ENCODE results near the gene NUP210L. TPM values are rescaled to one million over a fixed set of nuclear protein-coding genes. Genes with fewer than 3 reads are reported as not detected.
"Not testable (repeated sequence)": the region's sequence is repeated elsewhere in the genome, so short reads cannot be mapped to it uniquely, and the experiment has no call there.

Gene NUP210L
- total and polyA plus RNA-seq, 8 donors = 0.18 TPM; not detected in 7

DNA sequence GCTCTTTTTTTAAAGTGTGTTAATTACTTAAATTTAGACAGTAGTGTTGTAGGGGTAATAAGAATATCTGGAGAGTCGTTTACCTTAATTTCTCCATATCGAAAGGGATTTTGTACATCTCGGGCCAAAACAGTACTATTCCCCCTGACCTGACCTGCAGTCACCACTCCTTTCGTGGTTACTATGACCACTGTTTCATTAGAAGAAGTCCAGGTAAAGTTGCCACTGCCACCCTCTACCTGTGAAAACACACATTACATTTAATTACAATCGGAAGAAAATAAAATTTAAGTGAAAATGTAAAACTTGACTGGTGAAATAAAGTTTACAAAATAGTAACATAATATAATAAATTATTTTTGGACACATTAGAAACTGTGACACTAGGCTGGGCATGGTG, 37.2 kb downstream of the NUP210L start:
- Histone ChIP-seq H3K4me3 (no peak overlapping the region), H3K27ac (no peak overlapping the region), H3K9me3 (no peaks in the 10 kb centered on the region), H3K4me1 (no peaks in the 10 kb centered on the region), H3K27me3 (no peaks in the 10 kb centered on the region), H3K36me3 (no peaks in the 10 kb centered on the region)
- WGBS, 5 donors = 63 to 76% (median 67%) methylated on average over 5 of the region's 5 CpGs
- intact Hi-C loops (cut with DNase I; ENCODE audit: low total_unique reads) = no loop called here
- TF ChIP-seq, protein P1, sequence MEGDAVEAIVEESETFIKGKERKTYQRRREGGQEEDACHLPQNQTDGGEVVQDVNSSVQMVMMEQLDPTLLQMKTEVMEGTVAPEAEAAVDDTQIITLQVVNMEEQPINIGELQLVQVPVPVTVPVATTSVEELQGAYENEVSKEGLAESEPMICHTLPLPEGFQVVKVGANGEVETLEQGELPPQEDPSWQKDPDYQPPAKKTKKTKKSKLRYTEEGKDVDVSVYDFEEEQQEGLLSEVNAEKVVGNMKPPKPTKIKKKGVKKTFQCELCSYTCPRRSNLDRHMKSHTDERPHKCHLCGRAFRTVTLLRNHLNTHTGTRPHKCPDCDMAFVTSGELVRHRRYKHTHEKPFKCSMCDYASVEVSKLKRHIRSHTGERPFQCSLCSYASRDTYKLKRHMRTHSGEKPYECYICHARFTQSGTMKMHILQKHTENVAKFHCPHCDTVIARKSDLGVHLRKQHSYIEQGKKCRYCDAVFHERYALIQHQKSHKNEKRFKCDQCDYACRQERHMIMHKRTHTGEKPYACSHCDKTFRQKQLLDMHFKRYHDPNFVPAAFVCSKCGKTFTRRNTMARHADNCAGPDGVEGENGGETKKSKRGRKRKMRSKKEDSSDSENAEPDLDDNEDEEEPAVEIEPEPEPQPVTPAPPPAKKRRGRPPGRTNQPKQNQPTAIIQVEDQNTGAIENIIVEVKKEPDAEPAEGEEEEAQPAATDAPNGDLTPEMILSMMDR (IDR thresholded peaks at IDR 0.05) = no peak
- TF ChIP-seq EP300 (IDR thresholded peaks at IDR 0.05) (no peak), POLR2AphosphoS5 (IDR thresholded peaks at IDR 0.05) (no peak), POLR2A (IDR thresholded peaks at IDR 0.05) (no peak)
- no peak for DNase-seq

DNA sequence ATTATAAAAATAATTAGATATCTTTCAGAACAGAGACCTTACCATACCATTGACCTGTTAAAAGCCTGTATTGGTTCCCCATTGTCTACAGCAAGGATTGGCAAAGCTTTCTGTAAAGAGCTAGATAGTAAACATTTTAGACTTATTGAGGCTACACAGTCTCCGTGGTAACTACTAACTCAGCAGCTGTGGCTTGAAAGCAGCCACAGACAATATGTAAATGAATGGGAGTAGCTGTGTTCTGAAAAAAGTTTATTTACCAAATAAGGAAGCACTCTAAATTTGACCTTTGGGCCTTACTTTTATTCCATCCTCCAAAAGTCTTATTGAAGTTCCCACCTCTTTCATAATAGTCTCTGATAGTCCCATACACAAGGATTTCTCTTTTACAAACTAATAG, 39.7 kb downstream of the NUP210L start:
- Histone ChIP-seq H3K27me3 (no peaks in the 10 kb centered on the region), H3K36me3 (no peaks in the 10 kb centered on the region), H3K4me1 (no peaks in the 10 kb centered on the region), H3K4me3 (no peak overlapping the region), H3K27ac (no peak overlapping the region), H3K9me3 (no peaks in the 10 kb centered on the region)
- intact Hi-C loops (cut with DNase I; ENCODE audit: low total_unique reads) = no loop called here
- DNase-seq = peak in 1 of 2 donors; percentile 41
- TF ChIP-seq, protein P1 (IDR thresholded peaks at IDR 0.05) = no peak
- TF ChIP-seq POLR2A (IDR thresholded peaks at IDR 0.05) = no peak
- no peak for TF ChIP-seq POLR2AphosphoS5 (IDR thresholded peaks at IDR 0.05)
- no peak for TF ChIP-seq EP300 (IDR thresholded peaks at IDR 0.05)
- WGBS, 5 donors = 13 to 35% (median 16%) methylated on average over 1 of the region's 1 CpG

DNA sequence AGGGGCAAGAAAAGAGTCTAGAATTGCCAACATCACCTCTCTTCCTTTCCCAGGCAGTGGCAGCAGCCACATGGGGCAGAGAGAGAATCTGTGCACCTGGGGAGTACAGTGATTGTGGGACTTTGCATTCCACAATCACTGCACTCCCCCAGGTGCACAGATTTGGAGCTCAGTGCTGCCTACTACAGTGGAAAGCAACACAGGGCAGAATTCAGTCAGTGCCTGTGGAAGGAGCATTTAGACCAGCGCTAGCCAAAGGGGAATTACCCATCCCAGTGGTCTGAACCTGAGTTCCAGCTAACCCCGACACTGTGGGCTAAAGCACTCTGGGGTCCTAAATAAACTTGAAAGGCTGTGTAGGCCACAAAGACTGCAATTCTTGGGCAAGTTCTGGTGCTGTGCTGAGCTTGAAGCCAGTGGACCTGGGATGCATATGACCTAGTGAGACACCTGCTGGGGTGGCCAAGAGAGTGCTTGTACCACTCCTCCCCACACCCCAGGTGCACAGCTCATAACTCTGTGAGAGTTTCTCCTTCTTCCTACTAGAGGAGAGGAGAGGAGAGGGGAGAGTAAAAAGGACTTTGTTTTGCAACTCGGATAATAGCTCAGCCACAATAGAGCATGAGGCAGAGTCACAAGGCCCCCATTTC, 50.3 kb downstream of the NUP210L start:
- intact Hi-C loops (cut with DNase I; ENCODE audit: low total_unique reads) = no loop called here
- H3K4me3 ChIP-seq = no peak overlapping the region
- DNase-seq = peak in 1 of 2 donors; percentile 6
- no peaks in the 10 kb centered on the region for H3K9me3 ChIP-seq
- TF ChIP-seq POLR2AphosphoS5 (IDR thresholded peaks at IDR 0.05) = no peak
- H3K4me1 ChIP-seq = no peaks in the 10 kb centered on the region
- no peaks in the 10 kb centered on the region for H3K27me3 ChIP-seq
- no peaks in the 10 kb centered on the region for H3K36me3 ChIP-seq
- H3K27ac ChIP-seq = no peak overlapping the region
- 70 to 86% (median 74%) methylated on average over 3 of the region's 3 CpGs for WGBS, 5 donors

DNA sequence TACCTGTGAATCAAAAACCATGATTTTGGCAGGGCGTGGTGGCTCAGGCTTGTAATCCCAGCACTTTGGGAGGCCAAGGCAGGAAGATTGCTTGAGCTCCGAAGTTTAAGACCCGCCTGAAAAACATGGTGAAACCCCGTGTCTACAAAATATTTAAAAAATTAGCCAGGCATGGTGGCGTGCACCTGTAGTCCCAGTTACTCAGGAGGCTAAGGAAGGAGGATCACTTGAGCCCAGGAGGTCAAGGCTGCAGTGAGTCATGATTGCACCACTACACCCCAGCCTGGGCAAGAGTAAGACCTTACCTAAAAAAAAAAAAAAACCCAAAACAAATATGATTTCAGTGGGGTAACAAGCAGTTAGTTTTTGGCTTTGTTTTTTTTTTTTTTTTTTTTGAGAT, 54.7 kb downstream of the NUP210L start:
- H3K36me3 ChIP-seq; H3K4me3 ChIP-seq; H3K9me3 ChIP-seq; H3K4me1 ChIP-seq; H3K27me3 ChIP-seq; intact Hi-C loops (cut with DNase I; ENCODE audit: low total_unique reads); H3K27ac ChIP-seq; DNase-seq: not testable (repeated sequence)
- WGBS, 5 donors = 90 to 94% (median 92%) methylated on average over 5 of the region's 5 CpGs

DNA sequence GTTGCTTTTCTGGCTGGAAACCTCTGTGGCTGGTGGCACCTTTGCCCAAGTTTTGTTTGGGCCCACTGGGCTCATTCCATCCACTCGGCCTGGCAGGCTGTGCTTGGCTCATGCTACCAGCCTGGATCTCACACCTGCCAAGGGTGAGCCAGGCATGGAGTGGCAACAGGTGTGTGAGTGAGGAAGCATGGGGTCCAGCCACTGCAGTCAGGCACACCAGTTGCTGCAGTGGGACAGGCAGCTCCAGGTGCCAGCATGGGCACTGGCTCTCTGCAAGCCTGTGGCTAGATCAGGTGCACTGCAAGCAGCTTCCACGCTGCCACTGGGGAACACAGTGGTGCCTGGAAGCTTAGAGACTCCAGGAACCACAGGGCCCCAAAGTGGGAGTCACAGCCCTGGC, 57.0 kb downstream of the NUP210L start:
- no peaks in the 10 kb centered on the region for H3K9me3 ChIP-seq
- TF ChIP-seq, protein P1 (IDR thresholded peaks at IDR 0.05) = no peak
- no peak for TF ChIP-seq EP300 (IDR thresholded peaks at IDR 0.05)
- TF ChIP-seq POLR2AphosphoS5 (IDR thresholded peaks at IDR 0.05) = no peak
- no peak for TF ChIP-seq POLR2A (IDR thresholded peaks at IDR 0.05)
- DNase-seq = no peak
- no peak overlapping the region for H3K27ac ChIP-seq
- intact Hi-C loops (cut with DNase I; ENCODE audit: low total_unique reads) = no loop called here
- H3K27me3 ChIP-seq = no peaks in the 10 kb centered on the region
- WGBS, 5 donors = 54 to 88% (median 73%) methylated on average over 2 of the region's 2 CpGs
- no peak overlapping the region for H3K4me3 ChIP-seq
- no peaks in the 10 kb centered on the region for H3K36me3 ChIP-seq
- no peaks in the 10 kb centered on the region for H3K4me1 ChIP-seq

Measured in stomach (tissue), 9 donors.